Measurements from ENCODE around the gene MEOX1. TPM values are rescaled to one million over a fixed set of nuclear protein-coding genes. Genes with fewer than 3 reads are reported as not detected.

Gene MEOX1
- total and polyA plus RNA-seq, 2 of the 8 experiments (the other 6 are each of a cell fraction or from before 2014, with no cell fraction given): not detected

DNA sequence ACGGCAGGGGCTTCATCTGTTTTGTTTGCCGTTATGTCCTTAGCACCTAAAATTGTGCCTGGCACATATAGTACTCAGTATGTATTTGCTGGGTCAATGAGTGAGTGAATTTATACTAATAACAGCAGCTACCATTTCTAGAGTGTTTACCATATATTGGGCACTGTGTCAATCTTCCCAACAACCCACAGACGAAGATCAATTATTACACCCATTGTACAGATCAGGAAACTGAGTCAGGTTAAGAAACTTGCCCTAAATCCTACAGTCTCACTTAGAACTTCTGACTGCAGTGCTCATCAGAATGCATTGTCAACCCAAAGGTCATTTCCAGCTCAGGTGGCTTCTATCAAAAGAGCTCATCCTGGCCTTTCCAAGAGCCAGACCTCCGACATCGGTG is 44.5 kb upstream of the MEOX1 start:
- Histone ChIP-seq H3K9ac (replicated peaks in 1 of 4; ENCODE audit: extremely low read depth in 1 of 4, low read depth in 3 of 4, low read length in 3 of 4) (no peak overlapping the region), H3K56ac (replicated peaks; ENCODE audit: insufficient read length, low read depth, low read length) (no peak overlapping the region), H2BK15ac (ENCODE audit: low read length) (no peak overlapping the region), H2BK120ac (replicated peaks; ENCODE audit: low read depth, low read length) (no peak overlapping the region), H4K91ac (replicated peaks; ENCODE audit: insufficient read length, low read length) (no peak overlapping the region), H3K27me3 (replicated peaks in 1 of 4; ENCODE audit: control insufficient read depth in 3 of 4, extremely low read depth in 1 of 4, insufficient read depth in 3 of 4, low read length in 3 of 4) (no peaks in the 10 kb centered on the region), H3K4ac (replicated peaks; ENCODE audit: insufficient read length, low read depth, low read length) (no peak overlapping the region), H3K79me1 (ENCODE audit: low read depth, low read length) (no peaks in the 10 kb centered on the region), H3K27ac (ENCODE audit: low read depth, low read length) (no peak overlapping the region), H4K5ac (ENCODE audit: insufficient read length, low read depth, low read length) (no peak overlapping the region), H3K23ac (ENCODE audit: insufficient read length) (no peak overlapping the region), H2BK12ac (ENCODE audit: low read depth, low read length) (no peak overlapping the region), H3K4me3 (ENCODE audit: extremely low read depth in 1 of 4, insufficient read depth in 2 of 4, low read depth in 3 of 4, low read length in 4 of 4) (no peak overlapping the region), H2AK5ac (ENCODE audit: low read depth, low read length) (no peak overlapping the region), H2AFZ (ENCODE audit: low read length) (no peak overlapping the region), H4K20me1 (replicated peaks in 1 of 2; ENCODE audit: control insufficient read depth in 1 of 2, insufficient read depth in 2 of 2, low read length in 2 of 2) (no peaks in the 10 kb centered on the region), H3K4me1 (replicated peaks in 1 of 4; ENCODE audit: control insufficient read depth in 3 of 4, insufficient read depth in 4 of 4, low read length in 3 of 4) (peaks cover 0 to 6% (median 2%) of the 10 kb centered on the region in 4 experiments; a peak in 3 of 7 replicates), H3K4me2 (ENCODE audit: insufficient read depth in 1 of 2, low read depth in 2 of 2, low read length in 2 of 2) (no peak overlapping the region), H3K79me2 (ENCODE audit: control insufficient read depth in 1 of 2, insufficient read depth in 2 of 2, low read length in 2 of 2) (no peaks in the 10 kb centered on the region), H3K18ac (ENCODE audit: extremely low read depth, low read length) (no peak overlapping the region), H4K8ac (ENCODE audit: extremely low read depth, insufficient read depth, low read length) (no peak overlapping the region), H2BK20ac (ENCODE audit: low read length) (no peak overlapping the region), H3K23me2 (ENCODE audit: low read depth, low read length) (no peaks in the 10 kb centered on the region), H2BK5ac (ENCODE audit: low read depth, low read length) (no peak overlapping the region), H3K36me3 (ENCODE audit: control insufficient read depth in 2 of 4, insufficient read depth in 4 of 4, low read length in 3 of 4) (no peaks in the 10 kb centered on the region), H3K14ac (ENCODE audit: insufficient read length) (no peak overlapping the region), H3K9me3 (ENCODE audit: insufficient read depth in 2 of 2, low read depth in 1 of 2, low read length in 1 of 2) (no peaks in the 10 kb centered on the region)
- TF ChIP-seq POU5F1 (IDR thresholded peaks at IDR 0.05; ENCODE audit: low read depth, low read length): no peak
- TF ChIP-seq SP1 (IDR thresholded peaks at IDR 0.05; ENCODE audit: low read depth, low read length): no peak
- TF ChIP-seq NANOG (IDR thresholded peaks at IDR 0.05; ENCODE audit: insufficient read depth, low read depth, low read length, poor library complexity, severe bottlenecking): no peak
- no peak for TF ChIP-seq TEAD4 (IDR thresholded peaks at IDR 0.05; ENCODE audit: low read depth, low read length)
- TF ChIP-seq KDM4A (IDR thresholded peaks at IDR 0.05; ENCODE audit: low read depth, low read length, severe bottlenecking): no peak
- no peak for DNase-seq (ENCODE audit: low read depth in 1 of 2, low spot score in 2 of 2)
- 87% methylated on average over 5 of the region's 5 CpGs; no CpG with 5 or more reads in 1 of the 2 experiments for WGBS, 2 experiments (ENCODE audit: extremely low coverage in 1 of 2, insufficient coverage in 1 of 2, insufficient read length in 1 of 2, insufficient replicate concordance in 2 of 2, low coverage in 1 of 2, low lambda C conversion rate in 2 of 2, missing lambda C conversion rate in 1 of 2)
- ChIA-PET CTCF (ENCODE audit: partially characterized antibody) (interaction anchor here (1.0 to 23.7 kb wide), 3 partner anchors 11 to 48 kb away, joined by 3 to 969 read pairs (median 123); partner anchors contain the start of gene SOST), POLR2A (ENCODE audit: partially characterized antibody) (no interaction called here)
- no peak for FAIRE-seq
